ENCODE results near the gene LMNA. TPM values are rescaled to one million over a fixed set of nuclear protein-coding genes. Genes with fewer than 3 reads are reported as not detected.
A peak's percentile ranks its signal among the peaks of the same experiment; 100 is the strongest.

The LMNA gene
- total and polyA plus RNA-seq, 2 donors (not counting 1 experiment from before 2014, with no cell fraction given) = 19.4 to 28.7 TPM

- peak; percentile 37 for ATAC-seq (ENCODE audit: low read depth)
- Histone ChIP-seq H3K4me3 (ENCODE audit: control extremely low read depth in 1 of 5, extremely low read depth in 1 of 5, insufficient read depth in 1 of 5, low read depth in 2 of 5, low read length in 4 of 5) (no peak overlapping the region), H2AFZ (ENCODE audit: insufficient read depth, low read depth, low read length, poor library complexity, severe bottlenecking) (no peak overlapping the region), H3K9me3 (ENCODE audit: control extremely low read depth in 1 of 3, control insufficient read depth in 2 of 3, insufficient read depth in 1 of 3, low read length in 2 of 3) (no peaks in the 10 kb centered on the region), H3K4me2 (replicated peaks; ENCODE audit: low read depth, low read length, poor library complexity, severe bottlenecking) (no peak overlapping the region), H3K27me3 (replicated peaks in 1 of 4; ENCODE audit: control extremely low read depth in 1 of 4, control insufficient read depth in 3 of 4, insufficient read depth in 4 of 4, low read length in 3 of 4) (peaks cover 0 to 49% (median 14%) of the 10 kb centered on the region in 4 experiments), H3K27ac (ENCODE audit: low read length in 2 of 2) (no peak overlapping the region), H3K79me2 (ENCODE audit: control insufficient read depth, insufficient read depth, low read length) (no peaks in the 10 kb centered on the region), H3K4me1 (ENCODE audit: control insufficient read depth in 2 of 2, insufficient read depth in 2 of 2, low read length in 2 of 2) (peaks cover 14 to 21% of the 10 kb centered on the region in 2 donors), H3K9ac (ENCODE audit: low read length) (no peak overlapping the region), H3K36me3 (replicated peaks in 1 of 2; ENCODE audit: control extremely low read depth in 1 of 2, control insufficient read depth in 1 of 2, extremely low read depth in 1 of 2, insufficient read depth in 2 of 2, low read length in 1 of 2) (no peaks in the 10 kb centered on the region), H4K20me1 (ENCODE audit: control insufficient read depth, insufficient read depth, low read length, poor library complexity, severe bottlenecking) (no peaks in the 10 kb centered on the region)
- Mint-ChIP-seq H3K4me3 (peak overlapping the region; percentile 39), H3K27ac (no peak overlapping the region), H3K4me1 (peaks cover 34% of the 10 kb centered on the region), H3K9me3 (ENCODE audit: insufficient read depth) (no peaks in the 10 kb centered on the region), H3K27me3 (peaks cover 27% of the 10 kb centered on the region)
- CTCF ChIA-PET = interaction anchor here (0.5 to 28.7 kb wide), 3 partner anchors 9 to 303 kb away, joined by 4 to 970 read pairs (median 89); no protein-coding TSS in a partner anchor
- intact Hi-C loops (cut with micrococcal nuclease) = no loop called here
- 54% methylated on average over 3 of the region's 3 CpGs for WGBS (ENCODE audit: insufficient coverage)
- peak; percentile 61 for DNase-seq
- POLR2A ChIA-PET = interaction anchor here (1.1 kb wide), 1 partner anchor 23 kb away, joined by 3 read pairs; no protein-coding TSS in a partner anchor
- peak; percentile 9 for TF ChIP-seq CTCF (IDR thresholded peaks at IDR 0.05)
- TF ChIP-seq EZH2 (IDR thresholded peaks at IDR 0.05; ENCODE audit: borderline replicate concordance, insufficient read depth, low read depth, low read length, poor library complexity, severe bottlenecking) = no peak
Measured at GRCh38 chr1:156119503-156120209, 5.1 kb downstream of the LMNA start.

- no peak for ATAC-seq (ENCODE audit: low read depth)
- H3K4me3 ChIP-seq (ENCODE audit: control extremely low read depth in 1 of 5, extremely low read depth in 1 of 5, insufficient read depth in 1 of 5, low read depth in 2 of 5, low read length in 4 of 5) = no peak overlapping the region
- Mint-ChIP-seq H3K27ac (no peak overlapping the region), H3K9me3 (ENCODE audit: insufficient read depth) (no peaks in the 10 kb centered on the region), H3K27me3 (peaks cover 27% of the 10 kb centered on the region), H3K4me3 (no peak overlapping the region), H3K4me1 (peaks cover 34% of the 10 kb centered on the region)
- POLR2A ChIA-PET = interaction anchor here (1.1 kb wide), 1 partner anchor 23 kb away, joined by 3 read pairs; no protein-coding TSS in a partner anchor
- DNase-seq = no peak
- no peaks in the 10 kb centered on the region for H3K36me3 ChIP-seq (replicated peaks in 1 of 2; ENCODE audit: control extremely low read depth in 1 of 2, control insufficient read depth in 1 of 2, extremely low read depth in 1 of 2, insufficient read depth in 2 of 2, low read length in 1 of 2)
- H4K20me1 ChIP-seq (ENCODE audit: control insufficient read depth, insufficient read depth, low read length, poor library complexity, severe bottlenecking) = no peaks in the 10 kb centered on the region
- H3K27ac ChIP-seq (ENCODE audit: low read length in 2 of 2) = no peak overlapping the region
- no peak overlapping the region for H3K4me2 ChIP-seq (replicated peaks; ENCODE audit: low read depth, low read length, poor library complexity, severe bottlenecking)
- H3K9me3 ChIP-seq (ENCODE audit: control extremely low read depth in 1 of 3, control insufficient read depth in 2 of 3, insufficient read depth in 1 of 3, low read length in 2 of 3) = no peaks in the 10 kb centered on the region
- 100% methylated on average over 1 of the region's 3 CpGs for WGBS (ENCODE audit: insufficient coverage)
- no peaks in the 10 kb centered on the region for H3K79me2 ChIP-seq (ENCODE audit: control insufficient read depth, insufficient read depth, low read length)
- CTCF ChIA-PET = interaction anchor here (0.7 to 28.7 kb wide), 4 partner anchors 8 to 105 kb away, joined by 3 to 970 read pairs (median 48); no protein-coding TSS in a partner anchor
- H3K27me3 ChIP-seq (replicated peaks in 1 of 4; ENCODE audit: control extremely low read depth in 1 of 4, control insufficient read depth in 3 of 4, insufficient read depth in 4 of 4, low read length in 3 of 4) = peaks cover 0 to 42% (median 9%) of the 10 kb centered on the region in 4 experiments
- no peak overlapping the region for H2AFZ ChIP-seq (ENCODE audit: insufficient read depth, low read depth, low read length, poor library complexity, severe bottlenecking)
- no peak overlapping the region for H3K9ac ChIP-seq (ENCODE audit: low read length)
- peaks cover 7 to 14% of the 10 kb centered on the region in 2 donors for H3K4me1 ChIP-seq (ENCODE audit: control insufficient read depth in 2 of 2, insufficient read depth in 2 of 2, low read length in 2 of 2)
- intact Hi-C loops (cut with micrococcal nuclease) = no loop called here
- TF ChIP-seq EZH2 (IDR thresholded peaks at IDR 0.05; ENCODE audit: borderline replicate concordance, insufficient read depth, low read depth, low read length, poor library complexity, severe bottlenecking) (no peak), CTCF (IDR thresholded peaks at IDR 0.05) (peak; percentile 3)
Measured at GRCh38 chr1:156120318-156120717, 5.8 kb downstream of the LMNA start.
